BJ (cell line): ENCODE measurements around the gene PARD6A. TPM values are rescaled to one million over a fixed set of nuclear protein-coding genes. Genes with fewer than 3 reads are reported as not detected.

Source experiments
- CTCF ChIA-PET: fragments of 350-600 bp; formaldehyde crosslinking; extraction: SDS; loops from one replicate; lab custom pipeline; 2021; ENCODE audit warnings: antibody characterized with exemption, inconsistent platforms; lab: Yijun Ruan, JAX
- POLR2A ChIA-PET: fragments of 300-600 bp; sonication (Branson Sonifier 250); formaldehyde crosslinking; extraction: SDS; loops from one replicate; lab custom pipeline; 2021; ENCODE audit warnings: antibody characterized with exemption; lab: Charles Lee
- DNase-seq: peaks from one replicate; pipeline ENCODE4 v3.0.0-alpha.2; 2011; ENCODE audit warnings: low read depth
- H3K27me3 ChIP-seq: 2 replicates; pipeline ENCODE4 v1.6.0; 2011; ENCODE audit warnings: low read length; ENCODE audit not compliant: control insufficient read depth, insufficient read depth
- H3K36me3 ChIP-seq: 2 replicates; pipeline ENCODE4 v1.5.1; 2011; ENCODE audit warnings: low read length; ENCODE audit not compliant: control insufficient read depth, insufficient read depth
- H3K4me3 ChIP-seq: 2 replicates; pipeline ENCODE4 v1.5.1; 2011; ENCODE audit warnings: low read depth, mild to moderate bottlenecking, control low read depth, low read length
- CTCF ChIP-seq: IDR thresholded peaks from 2 replicates; pipeline ENCODE4 v1.5.1; 2011; ENCODE audit warnings: low read depth, mild to moderate bottlenecking, control low read depth, inconsistent platforms, low read length, moderate library complexity; ENCODE audit not compliant: insufficient read depth
- polyA plus RNA-seq: library from polyadenylated mRNA; depleted of rRNA; stranded (reverse); fragments of >200 nt; gene quantifications from 2 replicates; pipeline ENCODE4 v1.2.3, GENCODE V29; 2011

Gene PARD6A
- polyA plus RNA-seq, 1 experiment: 0.88 TPM

- ChIA-PET CTCF (no interaction called here), POLR2A (interaction anchor here (0.7 kb wide), 1 partner anchor 24 kb away, joined by 6 read pairs; the partner anchor contains the start of gene GFOD2)
- H3K4me3 ChIP-seq: no peak overlapping the region
- H3K36me3 ChIP-seq: peaks cover 1% of the 10 kb centered on the region; the same call in 1 of the 2 replicates
- DNase-seq: no peak
- H3K27me3 ChIP-seq: no peaks in the 10 kb centered on the region
- TF ChIP-seq CTCF: no peak
Observed at GRCh38 chr16:67694611-67695010, 33.9 kb downstream of the PARD6A start.

GRCh38 chr16:67697422-67698185 is 36.8 kb downstream of the PARD6A start:
- ChIA-PET POLR2A (no interaction called here), CTCF (interaction anchor here (1.4 kb wide), 1 partner anchor 25 kb away, joined by 3 read pairs; no protein-coding TSS in a partner anchor)
- Histone ChIP-seq H3K27me3 (no peaks in the 10 kb centered on the region), H3K4me3 (no peak overlapping the region), H3K36me3 (peaks cover 1% of the 10 kb centered on the region; the same call in 1 of the 2 replicates)
- TF ChIP-seq CTCF: no peak
- no peak for DNase-seq

GRCh38 chr16:67699265-67699664 is 38.5 kb downstream of the PARD6A start:
- no peak for DNase-seq
- ChIA-PET POLR2A (no interaction called here), CTCF (interaction anchor here (0.6 to 1.0 kb wide), 2 partner anchors 208 to 218 kb away, joined by 3 read pairs; partner anchors contain the start of gene ATP6V0D1)
- Histone ChIP-seq H3K27me3 (no peaks in the 10 kb centered on the region), H3K4me3 (no peak overlapping the region), H3K36me3 (peaks cover 1% of the 10 kb centered on the region; the same call in 1 of the 2 replicates)
- no peak for TF ChIP-seq CTCF

- CTCF ChIA-PET: interaction anchor here (1.1 to 1.4 kb wide), 2 partner anchors 9 to 29 kb away, joined by 3 to 4 read pairs; no protein-coding TSS in a partner anchor
Observed at GRCh38 chr16:67701420-67701819, 40.7 kb downstream of the PARD6A start.

More at GRCh38 chr16:67701420-67701819, 40.7 kb downstream of the PARD6A start:
- no peak for TF ChIP-seq CTCF
- POLR2A ChIA-PET: no interaction called here
- Histone ChIP-seq H3K36me3 (peaks cover 1% of the 10 kb centered on the region; the same call in 1 of the 2 replicates), H3K4me3 (no peak overlapping the region), H3K27me3 (no peaks in the 10 kb centered on the region)
- no peak for DNase-seq
